ENCODE measurements around the gene C17orf114.

The C17orf114 gene

GRCh38 chr17:4810696-4811290, 8.7 kb upstream of the C17orf114 start:
- H3K4me1 ChIP-seq = peaks cover 0 to 26% (median 20%) of the 10 kb centered on the region in 4 donors
- H3K27ac ChIP-seq = no peak overlapping the region
- WGBS, 2 donors = 60 to 64% methylated on average over 13 of the region's 13 CpGs
- intact Hi-C loops (cut with DNase I) = no loop called here
- peaks cover 0 to 24% (median 3%) of the 10 kb centered on the region in 4 donors for H3K36me3 ChIP-seq
- no peaks in the 10 kb centered on the region for H3K9me3 ChIP-seq
- TF ChIP-seq POLR2AphosphoS5 (IDR thresholded peaks at IDR 0.05) (no peak), CTCF (IDR thresholded peaks at IDR 0.05) (no peak), POLR2A (IDR thresholded peaks at IDR 0.05) (no peak), EP300 (IDR thresholded peaks at IDR 0.05) (no peak)
- H3K27me3 ChIP-seq = no peaks in the 10 kb centered on the region
- H3K4me3 ChIP-seq = no peak overlapping the region
- no peak for DNase-seq

GRCh38 chr17:4808378-4808767, 6.2 kb upstream of the C17orf114 start:
- DNase-seq = peak; percentile 78
- Histone ChIP-seq H3K4me1 (peaks cover 0 to 27% (median 20%) of the 10 kb centered on the region in 4 donors), H3K9me3 (no peaks in the 10 kb centered on the region), H3K27ac (peak overlapping the region in 1 of 4 donors; percentile 85), H3K4me3 (no peak overlapping the region), H3K36me3 (peaks cover 0 to 18% (median 0%) of the 10 kb centered on the region in 4 donors), H3K27me3 (no peaks in the 10 kb centered on the region)
- intact Hi-C loops (cut with DNase I) = loop anchor here (5.0 kb wide), 1 partner anchor 79 kb away; no protein-coding TSS in a partner anchor
- WGBS, 2 donors = 59 to 70% methylated on average over 6 of the region's 6 CpGs
- TF ChIP-seq POLR2A (IDR thresholded peaks at IDR 0.05) (no peak), POLR2AphosphoS5 (IDR thresholded peaks at IDR 0.05) (no peak), EP300 (IDR thresholded peaks at IDR 0.05) (no peak), CTCF (IDR thresholded peaks at IDR 0.05) (no peak)

- Histone ChIP-seq H3K36me3 (peaks cover 0 to 18% (median 0%) of the 10 kb centered on the region in 4 donors), H3K9me3 (no peaks in the 10 kb centered on the region), H3K4me3 (peak overlapping the region; percentile 77 to 94 (median 82)), H3K27ac (peak overlapping the region; percentile 78 to 85 (median 82)), H3K27me3 (no peaks in the 10 kb centered on the region), H3K4me1 (peaks cover 0 to 27% (median 20%) of the 10 kb centered on the region in 4 donors)
- intact Hi-C loops (cut with DNase I) = loop anchor here (5.0 kb wide), 1 partner anchor 80 kb away; no protein-coding TSS in a partner anchor
- no peak for DNase-seq
- no peak for TF ChIP-seq POLR2A (IDR thresholded peaks at IDR 0.05)
- TF ChIP-seq EP300 (IDR thresholded peaks at IDR 0.05) = no peak
- TF ChIP-seq CTCF (IDR thresholded peaks at IDR 0.05) = no peak
- 39 to 45% methylated on average over 32 of the region's 32 CpGs for WGBS, 2 donors
Measured at GRCh38 chr17:4807605-4808377, 5.7 kb upstream of the C17orf114 start.

- Histone ChIP-seq H3K27me3 (no peaks in the 10 kb centered on the region), H3K4me3 (peak within 1 kb of the TSS; percentile 77 to 94 (median 82)), H3K36me3 (peaks cover 0 to 18% (median 0%) of the 10 kb centered on the region in 4 donors), H3K4me1 (peaks cover 0 to 27% (median 20%) of the 10 kb centered on the region in 4 donors), H3K27ac (peak within 1 kb of the TSS; percentile 78 to 85 (median 82)), H3K9me3 (no peaks in the 10 kb centered on the region)
- intact Hi-C loops (cut with DNase I) = loop anchor here (5.0 kb wide), 1 partner anchor 80 kb away; no protein-coding TSS in a partner anchor
- DNase-seq = peak; percentile 91
- WGBS, 2 donors = 1% methylated on average over 106 of the region's 106 CpGs
- TF ChIP-seq CTCF (IDR thresholded peaks at IDR 0.05) (no peak), POLR2A (IDR thresholded peaks at IDR 0.05) (no peak), POLR2AphosphoS5 (IDR thresholded peaks at IDR 0.05) (peak in 3 of 4 donors; percentile 36 to 50 (median 44))
Measured at GRCh38 chr17:4806777-4807604, 4.9 kb upstream of the C17orf114 start, which contains the start of gene PLD2. TSS of gene PLD2 (plus strand) at chr17:4807152. CDS start at chr17:4807773, 621 bp downstream.

Data from sigmoid colon (tissue), 6 donors.